GM19438 (cell line): ENCODE measurements around the gene ZNF69.
"Not testable (repeated sequence)": the region's sequence is repeated elsewhere in the genome, so short reads cannot be mapped to it uniquely, and the experiment has no call there.

Source experiments
- ATAC-seq: cut with Tn5 transposase; IDR thresholded peaks from one replicate; pipeline ENCODE4 v1.9.1; 2021; ENCODE audit warnings: low read depth; ENCODE audit not compliant: unreplicated experiment

The ZNF69 gene

DNA sequence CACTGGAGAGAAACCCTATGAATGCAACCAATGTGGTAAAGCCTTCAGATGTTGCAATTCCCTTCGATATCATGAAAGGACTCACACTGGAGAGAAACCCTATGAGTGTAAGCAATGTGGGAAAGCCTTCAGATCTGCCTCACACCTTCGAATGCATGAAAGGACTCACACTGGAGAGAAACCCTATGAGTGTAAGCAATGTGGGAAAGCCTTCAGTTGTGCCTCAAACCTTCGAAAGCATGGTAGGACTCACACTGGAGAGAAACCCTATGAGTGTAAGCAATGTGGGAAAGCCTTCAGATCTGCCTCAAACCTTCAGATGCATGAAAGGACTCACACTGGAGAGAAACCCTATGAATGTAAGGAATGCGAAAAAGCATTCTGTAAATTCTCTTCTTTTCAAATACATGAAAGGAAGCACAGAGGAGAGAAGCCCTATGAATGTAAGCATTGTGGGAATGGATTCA, 62.1 kb downstream of the ZNF69 start:
- ATAC-seq, result not testable (repeated sequence)

DNA sequence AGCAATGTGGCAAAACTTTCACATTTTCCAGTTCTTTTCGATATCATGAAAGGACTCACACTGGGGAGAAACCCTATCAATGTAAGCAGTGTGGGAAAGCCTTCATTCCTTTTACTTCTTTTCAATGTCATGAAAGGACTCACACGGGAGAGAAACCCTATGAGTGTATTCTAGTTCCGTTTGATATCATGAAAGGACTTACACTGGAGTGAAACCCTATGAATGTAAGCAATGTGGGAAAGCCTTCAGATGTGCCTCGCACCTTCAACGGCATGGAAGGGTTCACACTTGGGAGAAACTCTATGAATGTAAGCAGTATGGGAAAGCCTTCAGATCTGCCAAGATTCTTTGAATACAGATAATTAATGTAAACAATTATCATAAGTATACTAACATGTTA, 62.7 kb downstream of the ZNF69 start:
- no peak for ATAC-seq
